HepG2 (cell line): ENCODE results near the gene ASTN2. TPM values are rescaled to one million over a fixed set of nuclear protein-coding genes. Genes with fewer than 3 reads are reported as not detected.
A peak's percentile ranks its signal among the peaks of the same experiment; 100 is the strongest.

Experiments
- ATF1 ChIP-seq: IDR thresholded peaks from 2 replicates; pipeline ENCODE4 v1.6.1; 2016; ENCODE audit warnings: mild to moderate bottlenecking, control low read depth
- CEBPG ChIP-seq: IDR thresholded peaks from 2 replicates; pipeline ENCODE4 v1.6.1; 2016
- FOXA1 ChIP-seq, 2 experiments: fragments of 450-650 bp in 1 of 2; sonication (generic) in 1 of 2; formaldehyde crosslinking in 1 of 2; IDR thresholded peaks; 2 replicates each; pipeline versions ENCODE4 v1.4.0 to v1.6.1; 2016 to 2020; ENCODE audit warnings: missing genetic modification reagents in 1 of 2
- GFI1 ChIP-seq: sonication (generic); formaldehyde crosslinking; IDR thresholded peaks from 2 replicates; pipeline ENCODE4 v1.5.0; 2020; ENCODE audit warnings: missing genetic modification reagents, mild to moderate bottlenecking, borderline replicate concordance
- HDAC2 ChIP-seq: sonication (generic); formaldehyde crosslinking; IDR thresholded peaks from 2 replicates; pipeline ENCODE4 v1.4.0; 2020; ENCODE audit warnings: missing genetic modification reagents
- HMG20A ChIP-seq: IDR thresholded peaks from 2 replicates; pipeline ENCODE4 v1.6.1; 2016; ENCODE audit warnings: borderline replicate concordance
- HOXD1 ChIP-seq: sonication (generic); formaldehyde crosslinking; IDR thresholded peaks from 2 replicates; pipeline ENCODE4 v1.5.0; 2020; ENCODE audit warnings: missing genetic modification reagents
- MAF1 ChIP-seq: sonication (generic); formaldehyde crosslinking; IDR thresholded peaks from 2 replicates; pipeline ENCODE4 v1.5.0; 2020; ENCODE audit warnings: missing genetic modification reagents, borderline replicate concordance
- MLX ChIP-seq: IDR thresholded peaks from 2 replicates; pipeline ENCODE4 v1.6.1; 2016
- PRMT3 ChIP-seq: sonication (generic); formaldehyde crosslinking; IDR thresholded peaks from 2 replicates; pipeline ENCODE4 v1.8.1; 2022; ENCODE audit warnings: low read depth, mild to moderate bottlenecking, moderate library complexity, missing genetic modification reagents, borderline replicate concordance
- RARA ChIP-seq: IDR thresholded peaks from 2 replicates; pipeline ENCODE4 v1.6.1; 2016; ENCODE audit warnings: missing genetic modification reagents, missing compliant biosample characterization
- SNAPC5 ChIP-seq: sonication (generic); formaldehyde crosslinking; IDR thresholded peaks from 2 replicates; pipeline ENCODE4 v1.8.1; 2023; ENCODE audit warnings: mild to moderate bottlenecking, missing genetic modification reagents, borderline replicate concordance
- ZMYM3 ChIP-seq: sonication (generic); formaldehyde crosslinking; IDR thresholded peaks from 2 replicates; pipeline ENCODE4 v1.5.1; 2020; ENCODE audit warnings: mild to moderate bottlenecking, missing genetic modification reagents
- ZNF326 ChIP-seq: sonication (generic); formaldehyde crosslinking; IDR thresholded peaks from 2 replicates; pipeline ENCODE4 v1.4.0; 2020; ENCODE audit warnings: missing genetic modification reagents, borderline replicate concordance
- ZNF44 ChIP-seq: sonication (generic); formaldehyde crosslinking; IDR thresholded peaks from 2 replicates; pipeline ENCODE4 v1.5.1; 2020; ENCODE audit warnings: mild to moderate bottlenecking, missing genetic modification reagents
- polyA plus RNA-seq, 8 experiments: library from polyadenylated mRNA; depleted of rRNA in 3 of 8; stranded (reverse) in 7 of 8; unstranded in 1 of 8; fragments of >200 nt; fragmentation: Illumina TruSeq in 4 of 8; extraction: Trizol in 4 of 8; gene quantifications; 2 replicates each; pipeline versions ENCODE4 v1.2.1 to v1.2.3, GENCODE V29; 2011 to 2016; ENCODE audit warnings: low read depth in 4 of 8, missing spikeins in 1 of 8, mixed read lengths in 1 of 8; ENCODE audit not compliant: insufficient read depth in 1 of 8
- total RNA-seq, 5 experiments: library from RNA; depleted of rRNA; stranded (reverse); fragments of >200 nt; fragmentation: Illumina TruSeq; extraction: Trizol; gene quantifications; 2 replicates each; pipeline ENCODE4 v1.2.3, GENCODE V29; 2016; ENCODE audit warnings: low read depth in 1 of 5
- TF ChIP-seq, protein P1 (sequence below): sonication (generic); formaldehyde crosslinking; IDR thresholded peaks from 2 replicates; pipeline ENCODE4 v1.4.0; 2020; ENCODE audit warnings: mild to moderate bottlenecking, missing genetic modification reagents, borderline replicate concordance
- TF ChIP-seq, protein P2 (sequence below): sonication (generic); formaldehyde crosslinking; IDR thresholded peaks from 2 replicates; pipeline ENCODE4 v1.4.0; 2020; ENCODE audit warnings: mild to moderate bottlenecking, missing genetic modification reagents, borderline replicate concordance
- TF ChIP-seq, protein P3 (sequence below): IDR thresholded peaks from 2 replicates; pipeline ENCODE4 v1.4.0; 2020; ENCODE audit warnings: mild to moderate bottlenecking, missing genetic modification reagents

The ASTN2 gene
- total and polyA plus RNA-seq, 2 of the 13 experiments (the other 11 are each of a cell fraction or from before 2014, with no cell fraction given), result 5.2 to 13.5 TPM

DNA sequence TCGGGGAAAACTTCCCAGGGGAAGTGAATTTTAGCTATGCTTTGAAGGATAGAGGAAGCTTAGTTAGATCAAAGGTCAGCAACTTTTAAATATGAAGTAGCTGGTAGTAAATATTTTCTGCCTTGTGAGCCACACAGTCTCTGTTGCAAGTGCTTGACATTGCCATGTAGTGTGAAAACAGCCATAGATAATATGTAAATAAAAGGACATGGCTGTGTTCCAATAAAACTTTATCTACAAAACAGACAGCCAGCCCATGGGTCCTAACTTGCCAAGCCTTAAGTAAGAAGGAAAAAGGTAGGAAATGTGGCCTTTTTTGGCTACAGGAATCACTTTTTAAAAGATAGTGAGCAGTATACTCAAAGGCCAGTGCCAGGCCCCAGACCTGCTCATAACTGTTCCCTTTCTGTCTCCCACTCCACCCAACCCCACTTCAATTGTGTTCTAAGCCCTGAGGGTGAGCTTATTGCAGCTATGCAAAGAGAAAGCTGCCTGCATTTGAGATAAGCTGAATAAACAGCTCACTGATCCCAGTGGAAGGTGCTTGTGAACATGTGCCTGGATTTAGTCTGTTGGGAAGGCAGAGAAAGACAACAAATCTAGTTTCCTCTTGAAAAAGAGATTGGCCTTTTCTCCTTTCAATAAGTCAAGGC, 840.7 kb downstream of the ASTN2 start (continued):
- TF ChIP-seq HOXD1 (CRISPR knock-in tag) (0 out of 2 replicates have a peak, but pooled peaks have one; percentile 17), MAF1 (no peak), SNAPC5 (CRISPR knock-in tag) (no peak), ZMYM3 (peak; percentile 54; the same call in 1 of the 2 replicates), GFI1 (CRISPR knock-in tag) (peak; percentile 79), ZNF44 (CRISPR knock-in tag) (no peak), RARA (CRISPR knock-in tag) (peak; percentile 47), FOXA1 (IDR thresholded peaks at IDR 0.05) (no peak), FOXA1 (CRISPR knock-in tag; IDR thresholded peaks at IDR 0.05) (peak; percentile 92), HMG20A (CRISPR knock-in tag) (0 out of 2 replicates have a peak, but pooled peaks have one; percentile 29), ZNF326 (CRISPR knock-in tag) (no peak), MLX (0 out of 2 replicates have a peak, but pooled peaks have one; percentile 29), ATF1 (CRISPR knock-in tag) (0 out of 2 replicates have a peak, but pooled peaks have one; percentile 38), CEBPG (CRISPR knock-in tag) (peak; percentile 20; the same call in 1 of the 2 replicates), HDAC2 (CRISPR knock-in tag) (peak; percentile 66; the same call in 1 of the 2 replicates), PRMT3 (CRISPR knock-in tag) (no peak)
- TF ChIP-seq, protein P1, sequence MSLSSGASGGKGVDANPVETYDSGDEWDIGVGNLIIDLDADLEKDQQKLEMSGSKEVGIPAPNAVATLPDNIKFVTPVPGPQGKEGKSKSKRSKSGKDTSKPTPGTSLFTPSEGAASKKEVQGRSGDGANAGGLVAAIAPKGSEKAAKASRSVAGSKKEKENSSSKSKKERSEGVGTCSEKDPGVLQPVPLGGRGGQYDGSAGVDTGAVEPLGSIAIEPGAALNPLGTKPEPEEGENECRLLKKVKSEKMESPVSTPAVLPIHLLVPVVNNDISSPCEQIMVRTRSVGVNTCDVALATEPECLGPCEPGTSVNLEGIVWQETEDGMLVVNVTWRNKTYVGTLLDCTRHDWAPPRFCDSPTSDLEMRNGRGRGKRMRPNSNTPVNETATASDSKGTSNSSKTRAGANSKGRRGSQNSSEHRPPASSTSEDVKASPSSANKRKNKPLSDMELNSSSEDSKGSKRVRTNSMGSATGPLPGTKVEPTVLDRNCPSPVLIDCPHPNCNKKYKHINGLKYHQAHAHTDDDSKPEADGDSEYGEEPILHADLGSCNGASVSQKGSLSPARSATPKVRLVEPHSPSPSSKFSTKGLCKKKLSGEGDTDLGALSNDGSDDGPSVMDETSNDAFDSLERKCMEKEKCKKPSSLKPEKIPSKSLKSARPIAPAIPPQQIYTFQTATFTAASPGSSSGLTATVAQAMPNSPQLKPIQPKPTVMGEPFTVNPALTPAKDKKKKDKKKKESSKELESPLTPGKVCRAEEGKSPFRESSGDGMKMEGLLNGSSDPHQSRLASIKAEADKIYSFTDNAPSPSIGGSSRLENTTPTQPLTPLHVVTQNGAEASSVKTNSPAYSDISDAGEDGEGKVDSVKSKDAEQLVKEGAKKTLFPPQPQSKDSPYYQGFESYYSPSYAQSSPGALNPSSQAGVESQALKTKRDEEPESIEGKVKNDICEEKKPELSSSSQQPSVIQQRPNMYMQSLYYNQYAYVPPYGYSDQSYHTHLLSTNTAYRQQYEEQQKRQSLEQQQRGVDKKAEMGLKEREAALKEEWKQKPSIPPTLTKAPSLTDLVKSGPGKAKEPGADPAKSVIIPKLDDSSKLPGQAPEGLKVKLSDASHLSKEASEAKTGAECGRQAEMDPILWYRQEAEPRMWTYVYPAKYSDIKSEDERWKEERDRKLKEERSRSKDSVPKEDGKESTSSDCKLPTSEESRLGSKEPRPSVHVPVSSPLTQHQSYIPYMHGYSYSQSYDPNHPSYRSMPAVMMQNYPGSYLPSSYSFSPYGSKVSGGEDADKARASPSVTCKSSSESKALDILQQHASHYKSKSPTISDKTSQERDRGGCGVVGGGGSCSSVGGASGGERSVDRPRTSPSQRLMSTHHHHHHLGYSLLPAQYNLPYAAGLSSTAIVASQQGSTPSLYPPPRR (CRISPR knock-in tag), result peak; percentile 91
- TF ChIP-seq, protein P2, sequence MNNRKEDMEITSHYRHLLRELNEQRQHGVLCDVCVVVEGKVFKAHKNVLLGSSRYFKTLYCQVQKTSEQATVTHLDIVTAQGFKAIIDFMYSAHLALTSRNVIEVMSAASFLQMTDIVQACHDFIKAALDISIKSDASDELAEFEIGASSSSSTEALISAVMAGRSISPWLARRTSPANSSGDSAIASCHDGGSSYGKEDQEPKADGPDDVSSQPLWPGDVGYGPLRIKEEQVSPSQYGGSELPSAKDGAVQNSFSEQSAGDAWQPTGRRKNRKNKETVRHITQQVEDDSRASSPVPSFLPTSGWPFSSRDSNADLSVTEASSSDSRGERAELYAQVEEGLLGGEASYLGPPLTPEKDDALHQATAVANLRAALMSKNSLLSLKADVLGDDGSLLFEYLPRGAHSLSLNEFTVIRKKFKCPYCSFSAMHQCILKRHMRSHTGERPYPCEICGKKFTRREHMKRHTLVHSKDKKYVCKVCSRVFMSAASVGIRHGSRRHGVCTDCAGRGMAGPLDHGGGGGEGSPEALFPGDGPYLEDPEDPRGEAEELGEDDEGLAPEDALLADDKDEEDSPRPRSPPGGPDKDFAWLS (CRISPR knock-in tag), result no peak
- TF ChIP-seq, protein P3, sequence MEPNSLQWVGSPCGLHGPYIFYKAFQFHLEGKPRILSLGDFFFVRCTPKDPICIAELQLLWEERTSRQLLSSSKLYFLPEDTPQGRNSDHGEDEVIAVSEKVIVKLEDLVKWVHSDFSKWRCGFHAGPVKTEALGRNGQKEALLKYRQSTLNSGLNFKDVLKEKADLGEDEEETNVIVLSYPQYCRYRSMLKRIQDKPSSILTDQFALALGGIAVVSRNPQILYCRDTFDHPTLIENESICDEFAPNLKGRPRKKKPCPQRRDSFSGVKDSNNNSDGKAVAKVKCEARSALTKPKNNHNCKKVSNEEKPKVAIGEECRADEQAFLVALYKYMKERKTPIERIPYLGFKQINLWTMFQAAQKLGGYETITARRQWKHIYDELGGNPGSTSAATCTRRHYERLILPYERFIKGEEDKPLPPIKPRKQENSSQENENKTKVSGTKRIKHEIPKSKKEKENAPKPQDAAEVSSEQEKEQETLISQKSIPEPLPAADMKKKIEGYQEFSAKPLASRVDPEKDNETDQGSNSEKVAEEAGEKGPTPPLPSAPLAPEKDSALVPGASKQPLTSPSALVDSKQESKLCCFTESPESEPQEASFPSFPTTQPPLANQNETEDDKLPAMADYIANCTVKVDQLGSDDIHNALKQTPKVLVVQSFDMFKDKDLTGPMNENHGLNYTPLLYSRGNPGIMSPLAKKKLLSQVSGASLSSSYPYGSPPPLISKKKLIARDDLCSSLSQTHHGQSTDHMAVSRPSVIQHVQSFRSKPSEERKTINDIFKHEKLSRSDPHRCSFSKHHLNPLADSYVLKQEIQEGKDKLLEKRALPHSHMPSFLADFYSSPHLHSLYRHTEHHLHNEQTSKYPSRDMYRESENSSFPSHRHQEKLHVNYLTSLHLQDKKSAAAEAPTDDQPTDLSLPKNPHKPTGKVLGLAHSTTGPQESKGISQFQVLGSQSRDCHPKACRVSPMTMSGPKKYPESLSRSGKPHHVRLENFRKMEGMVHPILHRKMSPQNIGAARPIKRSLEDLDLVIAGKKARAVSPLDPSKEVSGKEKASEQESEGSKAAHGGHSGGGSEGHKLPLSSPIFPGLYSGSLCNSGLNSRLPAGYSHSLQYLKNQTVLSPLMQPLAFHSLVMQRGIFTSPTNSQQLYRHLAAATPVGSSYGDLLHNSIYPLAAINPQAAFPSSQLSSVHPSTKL (CRISPR knock-in tag), result peak; percentile 78
